Subcutaneous abdominal adipose tissue (tissue), 5 donors: ENCODE measurements around the gene ZSCAN20.

Experiments
- H3K27ac ChIP-seq: one replicate; pipeline ENCODE4 v1.7.0; 2013; ENCODE audit warnings: low read depth, mild to moderate bottlenecking, inconsistent platforms, low read length, moderate library complexity
- H3K27me3 ChIP-seq, 5 donors: one replicate each; pipeline ENCODE4 v1.7.0; 2013; ENCODE audit warnings: low read length in 5 of 5, inconsistent platforms in 1 of 5; ENCODE audit not compliant: control insufficient read depth in 5 of 5, insufficient read depth in 4 of 5
- H3K36me3 ChIP-seq, 5 donors: one replicate each; pipeline ENCODE4 v1.7.0; 2013; ENCODE audit warnings: low read length in 5 of 5; ENCODE audit not compliant: control insufficient read depth in 5 of 5, insufficient read depth in 5 of 5
- H3K4me1 ChIP-seq, 5 donors: one replicate each; pipeline ENCODE4 v1.7.0; 2013; ENCODE audit warnings: low read length in 5 of 5, mild to moderate bottlenecking in 3 of 5, moderate library complexity in 1 of 5; ENCODE audit not compliant: control insufficient read depth in 5 of 5, insufficient read depth in 5 of 5
- H3K4me3 ChIP-seq, 5 donors: one replicate each; pipeline ENCODE4 v1.7.0; 2013; ENCODE audit warnings: low read length in 5 of 5, low read depth in 1 of 5
- H3K9ac ChIP-seq, 5 donors: one replicate each; pipeline ENCODE4 v1.7.0; 2013; ENCODE audit warnings: low read length in 5 of 5, mild to moderate bottlenecking in 4 of 5, moderate library complexity in 3 of 5
- H3K9me3 ChIP-seq, 5 donors: one replicate each; pipeline ENCODE4 v1.7.0; 2013; ENCODE audit warnings: low read length in 5 of 5; ENCODE audit not compliant: control insufficient read depth in 5 of 5
- donor health status: healthy.
- donor health status: healthy.
- donor health status: healthy.
- donor health status: healthy.
- donor health status: healthy.

Gene ZSCAN20

DNA sequence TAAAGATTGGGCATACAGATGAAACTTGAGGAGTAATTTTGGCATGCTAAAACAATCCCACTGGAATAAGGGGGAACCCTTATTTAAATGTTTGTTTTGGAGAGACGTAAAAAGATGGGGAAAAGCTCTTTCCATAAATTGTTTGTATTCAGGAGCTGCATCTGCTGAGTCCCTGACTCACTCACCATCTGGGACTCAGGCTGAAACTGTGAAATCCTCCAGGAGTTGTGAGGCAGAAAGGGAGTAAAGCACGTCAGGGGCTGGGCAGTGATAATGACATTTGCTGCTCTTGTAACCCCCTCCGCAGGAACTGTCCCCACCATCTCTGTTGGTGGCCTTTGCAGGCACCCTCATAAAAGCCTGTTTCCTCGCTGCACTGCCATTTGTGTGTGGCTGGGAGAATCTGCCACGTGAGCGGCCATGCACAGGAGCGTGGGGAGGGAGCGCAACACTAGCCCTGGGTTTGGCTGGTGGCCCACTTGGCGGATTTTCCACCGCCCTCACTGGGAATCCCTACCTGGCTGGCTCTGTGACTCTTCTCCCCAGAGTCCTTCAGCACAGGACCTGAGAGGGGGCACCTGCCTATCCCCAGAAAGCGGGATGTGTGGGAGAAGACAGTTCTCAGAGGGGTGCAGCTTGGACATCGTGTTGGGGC is 45.3 kb downstream of the ZSCAN20 start:
- no peak overlapping the region for H3K9ac ChIP-seq
- no peaks in the 10 kb centered on the region for H3K4me1 ChIP-seq
- no peak overlapping the region for H3K27ac ChIP-seq
- no peaks in the 10 kb centered on the region for H3K9me3 ChIP-seq
- peaks cover 0 to 14% (median 4%) of the 10 kb centered on the region in 5 donors for H3K27me3 ChIP-seq
- H3K4me3 ChIP-seq = no peak overlapping the region
- H3K36me3 ChIP-seq = no peaks in the 10 kb centered on the region

DNA sequence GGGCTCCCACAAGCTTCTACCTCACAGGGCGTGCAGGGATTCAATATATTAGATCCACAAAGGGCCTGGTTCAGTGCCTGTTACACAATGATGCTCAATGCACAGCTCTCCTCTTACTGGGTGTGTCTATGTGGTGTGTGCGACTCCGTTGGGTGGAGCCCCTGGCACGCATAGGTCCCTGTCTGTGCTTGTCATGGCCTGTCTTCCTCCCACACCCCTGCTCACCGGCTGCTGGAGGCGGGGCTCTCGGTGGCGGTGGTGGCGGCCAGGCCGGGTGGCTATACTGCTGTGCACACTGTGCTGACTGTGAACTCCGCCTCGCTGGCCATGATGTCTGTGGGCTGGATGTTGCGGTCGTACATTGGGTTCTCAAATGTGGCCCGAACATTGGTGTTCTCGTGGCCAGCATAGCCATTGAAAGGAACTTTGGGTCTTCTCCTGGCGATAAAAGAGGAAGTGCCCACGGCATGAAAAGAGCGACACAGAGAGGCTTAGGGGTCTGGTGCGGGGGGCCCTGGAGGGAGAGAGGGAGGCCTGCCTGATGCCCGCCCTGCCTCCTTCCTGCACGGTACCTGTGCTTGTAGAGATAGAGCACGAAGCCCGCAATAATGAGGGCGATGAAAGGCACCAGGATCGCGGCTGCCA is 46.9 kb downstream of the ZSCAN20 start:
- Histone ChIP-seq H3K4me3 (no peak overlapping the region), H3K9ac (no peak overlapping the region), H3K4me1 (no peaks in the 10 kb centered on the region), H3K27ac (no peak overlapping the region), H3K27me3 (peaks cover 0 to 14% (median 4%) of the 10 kb centered on the region in 5 donors), H3K9me3 (no peaks in the 10 kb centered on the region), H3K36me3 (no peaks in the 10 kb centered on the region)

DNA sequence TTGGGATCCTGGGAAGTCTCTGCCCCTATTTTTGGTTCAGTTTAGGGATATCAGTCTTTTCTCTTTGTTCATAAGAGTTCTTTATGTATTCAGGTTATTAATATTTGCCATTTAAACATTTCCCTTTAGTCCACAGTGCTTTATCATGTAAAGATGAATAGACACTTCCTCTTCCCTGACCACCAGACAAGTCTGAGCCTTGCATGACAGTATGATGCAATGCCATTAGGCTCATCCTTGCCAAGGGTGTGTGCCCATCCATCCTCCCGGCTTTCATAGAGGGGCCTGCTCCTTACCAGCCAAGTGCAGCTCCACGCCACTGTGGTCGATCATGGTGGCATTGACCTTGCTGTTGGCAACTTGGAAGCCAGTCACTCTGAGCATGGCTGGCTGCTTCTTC is 52.1 kb downstream of the ZSCAN20 start:
- Histone ChIP-seq H3K4me3 (no peak overlapping the region), H3K9ac (no peak overlapping the region)

DNA sequence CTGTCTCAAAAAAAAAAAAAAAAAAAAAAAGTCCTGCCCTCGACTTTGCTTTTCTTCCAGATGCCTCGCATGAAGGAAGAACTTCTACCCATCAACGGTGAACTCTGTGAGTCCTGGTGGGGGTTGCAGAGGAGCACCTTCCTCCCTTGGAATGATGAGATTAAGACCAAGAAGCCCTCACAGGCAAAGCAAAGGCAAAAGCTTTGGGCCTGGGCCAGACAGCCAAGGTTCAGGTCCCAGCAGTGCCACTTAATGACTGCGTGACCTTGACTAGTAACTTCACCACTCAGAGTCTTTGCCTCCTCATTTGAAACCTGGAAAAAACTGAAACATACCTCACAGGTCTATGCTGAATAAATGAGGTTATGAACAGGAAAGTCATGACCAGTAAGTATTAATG is 55.5 kb downstream of the ZSCAN20 start:
- H3K27me3 ChIP-seq = peaks cover 0 to 2% (median 0%) of the 10 kb centered on the region in 5 donors
- H3K4me1 ChIP-seq = no peaks in the 10 kb centered on the region
- no peaks in the 10 kb centered on the region for H3K36me3 ChIP-seq
- no peaks in the 10 kb centered on the region for H3K9me3 ChIP-seq
- no peak overlapping the region for H3K9ac ChIP-seq
- H3K4me3 ChIP-seq = no peak overlapping the region
- H3K27ac ChIP-seq = no peak overlapping the region

More for the DNA sequence above, 52.1 kb downstream of the ZSCAN20 start:
- no peaks in the 10 kb centered on the region for H3K9me3 ChIP-seq
- no peaks in the 10 kb centered on the region for H3K4me1 ChIP-seq
- no peak overlapping the region for H3K27ac ChIP-seq
- peaks cover 0 to 10% (median 3%) of the 10 kb centered on the region in 5 donors for H3K27me3 ChIP-seq
- no peaks in the 10 kb centered on the region for H3K36me3 ChIP-seq

DNA sequence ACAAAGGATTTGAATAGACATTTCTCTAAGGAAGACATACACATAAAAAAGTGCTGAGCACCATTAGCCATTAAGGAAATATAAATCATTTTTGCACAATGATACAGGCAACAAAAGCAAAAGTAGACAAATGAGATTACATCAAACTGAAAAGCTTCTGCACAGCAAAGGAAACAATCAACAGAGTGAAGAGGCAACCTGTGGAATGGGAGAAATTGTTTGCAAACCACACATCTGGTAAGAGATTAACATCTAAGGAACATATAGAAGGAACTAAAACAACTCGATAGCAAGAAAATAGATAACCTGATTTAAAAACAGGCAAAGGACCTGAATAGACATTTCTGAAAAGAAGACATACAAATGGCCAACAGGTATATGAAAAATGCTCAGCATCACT is 57.5 kb downstream of the ZSCAN20 start:
- Histone ChIP-seq H3K4me1 (no peaks in the 10 kb centered on the region), H3K27ac (no peak overlapping the region), H3K27me3 (peaks cover 0 to 2% (median 0%) of the 10 kb centered on the region in 5 donors), H3K36me3 (no peaks in the 10 kb centered on the region), H3K9me3 (no peaks in the 10 kb centered on the region), H3K4me3 (no peak overlapping the region), H3K9ac (no peak overlapping the region)

DNA sequence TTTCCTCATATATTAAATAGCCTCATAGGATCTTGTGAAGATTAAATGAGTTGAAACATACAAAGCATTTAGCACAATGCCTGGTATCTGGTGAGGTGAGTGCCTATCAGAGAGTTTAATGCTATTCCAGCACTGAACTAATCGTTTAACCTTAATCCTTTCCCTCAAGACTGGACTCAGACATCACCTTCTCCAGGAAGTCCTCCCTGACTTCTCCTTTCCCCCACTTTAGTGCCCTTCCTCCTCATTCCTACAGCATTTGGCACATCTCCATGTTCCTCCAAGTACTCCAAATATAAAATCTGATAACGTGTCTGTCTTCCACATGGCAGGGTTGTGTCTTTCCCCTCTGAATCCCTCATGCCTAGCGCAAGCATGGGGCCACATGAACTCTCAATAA is 59.8 kb downstream of the ZSCAN20 start:
- H3K4me3 ChIP-seq = no peak overlapping the region

DNA sequence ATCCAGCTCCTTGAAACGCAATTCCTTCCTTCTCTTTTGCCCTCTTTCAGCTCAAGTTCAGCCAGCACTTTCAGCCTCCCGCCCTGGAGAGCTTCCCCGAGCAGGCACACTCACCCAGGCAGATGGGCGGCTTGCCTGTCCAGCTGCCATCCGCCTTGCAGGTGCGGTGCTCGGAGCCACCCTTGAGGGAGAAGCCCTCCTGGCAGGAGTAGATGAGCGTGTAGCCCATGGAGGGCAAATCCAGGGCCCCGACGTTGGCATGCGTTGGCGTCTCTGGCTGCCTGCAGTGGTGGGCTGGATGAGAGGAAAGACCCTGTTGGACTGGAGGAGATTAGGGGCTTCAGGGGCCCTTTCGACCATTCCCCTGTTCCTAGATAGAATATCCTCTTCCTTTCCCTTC is 60.5 kb downstream of the ZSCAN20 start:
- peaks cover 0 to 2% (median 0%) of the 10 kb centered on the region in 5 donors for H3K27me3 ChIP-seq
- no peaks in the 10 kb centered on the region for H3K9me3 ChIP-seq
- no peak overlapping the region for H3K9ac ChIP-seq
- H3K36me3 ChIP-seq = no peaks in the 10 kb centered on the region
- H3K4me3 ChIP-seq = no peak overlapping the region
- H3K4me1 ChIP-seq = no peaks in the 10 kb centered on the region
- no peak overlapping the region for H3K27ac ChIP-seq

More for the DNA sequence above, 59.8 kb downstream of the ZSCAN20 start:
- Histone ChIP-seq H3K27me3 (peaks cover 0 to 2% (median 0%) of the 10 kb centered on the region in 5 donors), H3K9me3 (no peaks in the 10 kb centered on the region), H3K36me3 (no peaks in the 10 kb centered on the region), H3K4me1 (no peaks in the 10 kb centered on the region), H3K9ac (no peak overlapping the region), H3K27ac (no peak overlapping the region)

DNA sequence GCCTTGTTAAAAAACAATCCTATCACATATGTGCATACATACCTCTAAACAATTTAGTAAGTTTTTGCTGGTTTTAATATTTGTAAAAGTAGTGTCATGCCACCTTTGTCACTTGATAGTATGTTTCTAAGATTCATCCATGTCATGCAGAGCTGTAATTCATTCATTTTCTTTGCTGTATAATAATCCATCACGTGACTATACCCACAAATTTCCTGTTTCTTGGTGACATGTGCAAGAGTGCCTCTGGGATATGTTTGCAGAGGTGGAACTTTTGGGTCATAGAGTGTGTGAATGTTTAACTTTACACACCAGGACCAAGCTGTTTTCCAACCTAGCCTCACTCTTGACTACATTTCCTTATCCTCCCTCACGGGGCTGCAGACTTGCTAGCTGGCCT is 62.9 kb downstream of the ZSCAN20 start:
- Histone ChIP-seq H3K27ac (no peak overlapping the region), H3K9me3 (no peaks in the 10 kb centered on the region), H3K4me3 (no peak overlapping the region), H3K9ac (no peak overlapping the region), H3K27me3 (peaks cover 0 to 2% (median 0%) of the 10 kb centered on the region in 5 donors), H3K4me1 (no peaks in the 10 kb centered on the region), H3K36me3 (no peaks in the 10 kb centered on the region)

DNA sequence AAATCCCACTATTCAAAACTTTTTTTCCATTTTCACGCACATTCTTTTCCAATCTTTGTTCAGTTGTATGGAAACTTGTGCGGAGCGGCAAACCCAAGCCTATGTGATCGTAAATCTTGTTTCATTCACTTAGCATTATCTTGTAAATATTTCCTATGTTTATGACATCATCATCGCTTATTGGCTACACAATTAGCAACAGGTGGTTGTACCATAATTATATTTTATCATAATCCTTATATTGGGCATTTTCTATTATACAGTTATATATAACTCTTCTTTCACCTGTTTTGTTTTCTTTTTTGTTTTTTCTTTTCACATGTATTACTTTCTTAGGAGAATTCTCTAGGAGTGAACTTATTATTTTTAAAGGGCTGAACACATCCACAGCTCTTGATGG is 65.4 kb downstream of the ZSCAN20 start:
- H3K36me3 ChIP-seq = peaks cover 0 to 2% (median 0%) of the 10 kb centered on the region in 5 donors
- no peak overlapping the region for H3K9ac ChIP-seq
- H3K9me3 ChIP-seq = no peaks in the 10 kb centered on the region
- no peak overlapping the region for H3K4me3 ChIP-seq
- no peak overlapping the region for H3K27ac ChIP-seq
- no peaks in the 10 kb centered on the region for H3K4me1 ChIP-seq
- H3K27me3 ChIP-seq = peaks cover 0 to 3% (median 0%) of the 10 kb centered on the region in 5 donors

DNA sequence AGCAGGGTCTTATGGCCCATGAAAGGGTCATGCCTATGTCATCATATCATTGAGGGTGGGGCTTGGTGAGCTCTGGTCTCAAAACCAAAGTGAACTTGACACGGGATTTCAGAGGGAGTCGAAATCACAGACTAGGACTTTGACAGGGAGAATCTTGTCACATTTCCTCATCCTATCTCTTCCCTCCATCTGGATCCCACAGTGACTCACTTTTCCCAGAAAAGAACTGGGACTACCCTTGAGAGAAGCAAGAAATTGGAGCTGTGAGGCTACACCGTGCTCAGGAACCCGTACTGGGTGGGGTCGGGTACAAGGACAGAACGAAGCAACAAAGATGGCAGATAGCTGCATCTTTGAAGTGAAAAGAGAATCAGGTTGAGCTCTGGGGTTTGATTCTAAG is 69.5 kb downstream of the ZSCAN20 start:
- H3K9ac ChIP-seq = no peak overlapping the region
- H3K4me3 ChIP-seq = no peak overlapping the region
- H3K36me3 ChIP-seq = peaks cover 0 to 2% (median 0%) of the 10 kb centered on the region in 5 donors
- H3K4me1 ChIP-seq = no peaks in the 10 kb centered on the region
- H3K27ac ChIP-seq = no peak overlapping the region
- peaks cover 0 to 3% (median 0%) of the 10 kb centered on the region in 5 donors for H3K27me3 ChIP-seq
- H3K9me3 ChIP-seq = no peaks in the 10 kb centered on the region
